A549 (cell line): ENCODE data around the gene SAPCD2. TPM values are rescaled to one million over a fixed set of nuclear protein-coding genes. Genes with fewer than 3 reads are reported as not detected.

Experiments used
- ATAC-seq, 2 experiments: fragments of 200-7000 bp in 1 of 2; fragments of >200 bp in 1 of 2; cut with Nextera tagmentation in 1 of 2; cut with Tn5 transposase in 1 of 2; 3 replicates each; pipeline versions ENCODE4 v1.8.0 to v1.9.1; 2018 to 2020; ENCODE audit warnings: mild to moderate bottlenecking in 1 of 2, moderate library complexity in 1 of 2
- CTCF ChIA-PET: fragments of 300-600 bp; sonication (Branson Sonifier 250); formaldehyde crosslinking; extraction: SDS; loops from one replicate; lab custom pipeline; 2021; ENCODE audit warnings: antibody characterized with exemption, inconsistent platforms; lab: Yijun Ruan, JAX
- POLR2A ChIA-PET: fragments of 350-600 bp; formaldehyde crosslinking; extraction: SDS; loops from one replicate; lab custom pipeline; 2021; ENCODE audit warnings: antibody characterized with exemption, inconsistent platforms; lab: Yijun Ruan, JAX
- DNase-seq, 2 experiments: peaks; one replicate each; pipeline versions ENCODE4 v3.0.0 to v3.0.0-alpha.2; 2011 to 2016; ENCODE audit warnings: low read depth in 1 of 2, low spot score in 1 of 2
- FAIRE-seq: peaks from 2 replicates; lab custom pipeline; 2011; peaks lifted over from hg19 to GRCh38; lab: Jason Lieb, UNC
- H3K27ac ChIP-seq, 2 experiments: fragments of >200 bp; sonication (Bioruptor Twin); formaldehyde crosslinking; 3 replicates each; pipeline ENCODE4 v1.5.1; 2016 to 2017
- H3K4me1 ChIP-seq: fragments of >200 bp; sonication (Bioruptor Twin); formaldehyde crosslinking; 3 replicates; pipeline ENCODE4 v1.6.1; 2016
- H3K4me2 ChIP-seq: fragments of >200 bp; sonication (Bioruptor Twin); formaldehyde crosslinking; 3 replicates; pipeline ENCODE4 v1.6.1; 2016
- H3K4me3 ChIP-seq: fragments of >200 bp; sonication (Bioruptor Twin); formaldehyde crosslinking; 3 replicates; pipeline ENCODE4 v1.5.1; 2016
- H3K9me3 ChIP-seq: fragments of >200 bp; sonication (Bioruptor Twin); formaldehyde crosslinking; 3 replicates; pipeline ENCODE4 v1.6.1; 2016
- ATOH8 ChIP-seq: fragments of 250-450 bp; sonication (Bioruptor Pico); IDR thresholded peaks from 2 replicates; pipeline ENCODE4 v1.5.0; 2020; ENCODE audit warnings: low read depth, mild to moderate bottlenecking, moderate library complexity
- BCL3 ChIP-seq: fragments of >200 bp; sonication (Bioruptor Twin); formaldehyde crosslinking; IDR thresholded peaks from 3 replicates; pipeline ENCODE4 v1.6.1; 2016
- CBX2 ChIP-seq: fragments of 200-600 bp; sonication (generic); IDR thresholded peaks from 2 replicates; pipeline ENCODE4 v1.6.1; 2016; ENCODE audit warnings: low read depth, mild to moderate bottlenecking, borderline replicate concordance
- CHD4 ChIP-seq: fragments of 200-600 bp; sonication (generic); IDR thresholded peaks from 2 replicates; pipeline ENCODE4 v1.6.1; 2016; ENCODE audit warnings: antibody characterized with exemption, mild to moderate bottlenecking, borderline replicate concordance
- EHF ChIP-seq: fragments of 250-450 bp; sonication (Bioruptor Pico); IDR thresholded peaks from 2 replicates; pipeline ENCODE4 v1.5.0; 2020; ENCODE audit warnings: mild to moderate bottlenecking
- EHMT2 ChIP-seq: fragments of 200-600 bp; sonication (generic); IDR thresholded peaks from 2 replicates; pipeline ENCODE4 v1.6.1; 2016; ENCODE audit warnings: antibody characterized with exemption, low read depth, mild to moderate bottlenecking, moderate library complexity
- ELK1 ChIP-seq: fragments of 150-350 bp; IDR thresholded peaks from 2 replicates; pipeline ENCODE4 v1.6.1; 2014; ENCODE audit warnings: low read depth, mild to moderate bottlenecking, low read length
- ESRRA ChIP-seq: fragments of 150-350 bp; IDR thresholded peaks from 2 replicates; pipeline ENCODE4 v1.6.1; 2014; ENCODE audit warnings: mild to moderate bottlenecking, low read length, borderline replicate concordance
- FOSL2 ChIP-seq, 2 experiments: fragments of 450-650 bp in 1 of 2; fragments of >200 bp in 1 of 2; sonication (Bioruptor Twin) in 1 of 2; formaldehyde crosslinking; IDR thresholded peaks; 2 replicates each; pipeline versions ENCODE4 v1.5.0 to v1.6.1; 2016 to 2020; ENCODE audit warnings: mild to moderate bottlenecking in 1 of 2, moderate library complexity in 1 of 2
- FOXS1 ChIP-seq: fragments of 250-450 bp; sonication (Bioruptor Pico); IDR thresholded peaks from 2 replicates; pipeline ENCODE4 v1.5.0; 2020; ENCODE audit warnings: mild to moderate bottlenecking, moderate library complexity
- GATA3 ChIP-seq: IDR thresholded peaks from 2 replicates; pipeline ENCODE4 v1.6.1; 2012; ENCODE audit warnings: borderline replicate concordance
- HDAC2 ChIP-seq: fragments of 200-600 bp; sonication (generic); IDR thresholded peaks from 2 replicates; pipeline ENCODE4 v1.6.1; 2016
- HEYL ChIP-seq: fragments of 250-450 bp; sonication (Bioruptor Pico); IDR thresholded peaks from 2 replicates; pipeline ENCODE4 v1.8.0; 2021; ENCODE audit warnings: mild to moderate bottlenecking, moderate library complexity
- KDM5A ChIP-seq: fragments of 200-600 bp; sonication (generic); IDR thresholded peaks from 2 replicates; pipeline ENCODE4 v1.6.1; 2016; ENCODE audit warnings: antibody characterized with exemption, mild to moderate bottlenecking
- MAZ ChIP-seq: fragments of 150-350 bp; IDR thresholded peaks from 2 replicates; pipeline ENCODE4 v1.6.1; 2014; ENCODE audit warnings: antibody characterized with exemption, low read depth, low read length, borderline replicate concordance
- NPAS2 ChIP-seq: fragments of 250-450 bp; sonication (Bioruptor Pico); IDR thresholded peaks from 2 replicates; pipeline ENCODE4 v1.8.0; 2022; ENCODE audit warnings: mild to moderate bottlenecking, moderate library complexity, borderline replicate concordance
- POLR2AphosphoS2 ChIP-seq: conservative IDR thresholded peaks from 2 replicates; pipeline ENCODE4 v1.6.1; 2012; ENCODE audit warnings: low read length, improper control_type of control experiment, inconsistent platforms
- TFCP2L1 ChIP-seq: fragments of 250-450 bp; sonication (Bioruptor Pico); IDR thresholded peaks from 2 replicates; pipeline ENCODE4 v1.5.0; 2021; ENCODE audit warnings: mild to moderate bottlenecking
- TP53 ChIP-seq: fragments of 250-450 bp; sonication (Bioruptor Pico); IDR thresholded peaks from 2 replicates; pipeline ENCODE4 v1.5.0; 2021; ENCODE audit warnings: mild to moderate bottlenecking, moderate library complexity
- ZC3H11A ChIP-seq: fragments of 450-650 bp; IDR thresholded peaks from 2 replicates; pipeline ENCODE4 v1.6.1; 2014; ENCODE audit warnings: antibody characterized with exemption, mild to moderate bottlenecking
- WGBS: methylation state at CpG from one replicate; pipeline ENCODE4 v1.1.6; 2017; ENCODE audit errors: missing lambda C conversion rate; 5-methylcytosine and 5-hydroxymethylcytosine counted together
- polyA plus RNA-seq, 4 experiments: library from polyadenylated mRNA; depleted of rRNA in 3 of 4; stranded (reverse); fragments of >200 nt; fragmentation: RNase III in 1 of 4; extraction: RNeasy Plus Mini Kit Qiagen cat#74134 plus additional on column Dnase treatment in 1 of 4; gene quantifications; 2 replicates in 3 of 4; 3 replicates in 1 of 4; pipeline ENCODE4 v1.2.3, GENCODE V29; 2011 to 2017
- TF ChIP-seq, protein P1 (sequence below): fragments of >200 bp; sonication (Bioruptor Twin); formaldehyde crosslinking; IDR thresholded peaks from 2 replicates; pipeline ENCODE4 v1.6.1; 2016

The SAPCD2 gene
- polyA plus RNA-seq, 2 of the 4 experiments (the other 2 are of a cell fraction): 6.9 to 14.6 TPM

DNA sequence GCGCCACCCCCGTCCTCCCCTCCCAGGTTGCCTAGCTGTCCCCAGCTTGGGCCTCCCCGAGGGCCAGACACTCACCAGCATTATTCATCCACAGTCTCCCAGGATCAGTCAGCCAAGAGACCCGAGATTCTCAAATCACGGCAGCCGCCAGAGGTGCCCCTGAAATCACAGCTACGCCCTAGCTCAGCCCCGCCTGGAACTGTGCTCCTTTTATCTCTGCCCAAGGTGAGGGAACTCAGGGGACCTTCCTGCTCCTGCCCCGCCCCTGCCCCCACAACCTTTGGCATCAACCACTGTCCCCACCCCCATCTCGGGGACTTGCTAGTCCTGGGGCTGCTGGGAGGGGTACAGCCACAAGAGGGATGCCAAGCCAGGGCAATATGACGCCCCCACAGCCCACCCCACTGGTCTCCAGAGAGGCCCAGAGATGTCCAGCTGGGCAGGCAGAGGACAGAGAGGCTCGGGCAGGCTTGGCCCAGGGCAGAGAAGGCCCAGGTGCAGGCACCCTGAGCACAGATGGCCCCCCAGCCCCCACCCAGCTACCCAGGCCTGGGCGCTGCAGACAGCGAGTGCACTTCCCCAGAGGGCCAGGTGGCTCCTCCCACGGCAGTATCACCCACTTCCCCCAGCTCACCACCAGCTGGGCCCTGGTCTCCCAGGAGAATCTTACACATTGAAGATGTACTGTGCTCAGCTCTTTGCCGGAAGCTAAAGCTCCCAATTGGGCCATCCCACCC, 38.3 kb downstream of the SAPCD2 start, which contains the start of gene FUT7:
Gene FUT7 (minus strand): TSS at position 185 of the 737 bp plus-strand sequence. CDS start 97 bp downstream, at position 88.
- no peak for DNase-seq
- ATAC-seq: no peak
- 72% methylated on average over 9 of the region's 16 CpGs for WGBS
- CTCF ChIA-PET: interaction anchor here (0.8 to 20.4 kb wide), 11 partner anchors 10 to 245 kb away, joined by 3 to 282 read pairs (median 33); partner anchors contain the start of genes C8G, ENTPD2, FBXW5 and LCN12
- H3K4me1 ChIP-seq: peaks cover 32% of the 10 kb centered on the region
- TF ChIP-seq, protein P1, sequence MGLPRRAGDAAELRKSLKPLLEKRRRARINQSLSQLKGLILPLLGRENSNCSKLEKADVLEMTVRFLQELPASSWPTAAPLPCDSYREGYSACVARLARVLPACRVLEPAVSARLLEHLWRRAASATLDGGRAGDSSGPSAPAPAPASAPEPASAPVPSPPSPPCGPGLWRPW: no peak
- TF ChIP-seq NPAS2 (CRISPR knock-in tag) (no peak), TP53 (CRISPR knock-in tag) (no peak), HDAC2 (no peak), FOSL2 (IDR thresholded peaks at IDR 0.05) (no peak), FOSL2 (CRISPR knock-in tag; IDR thresholded peaks at IDR 0.05) (no peak), GATA3 (no peak), ATOH8 (CRISPR knock-in tag) (no peak), TFCP2L1 (CRISPR knock-in tag) (no peak), MAZ (no peak), FOXS1 (no peak), ESRRA (no peak)
- no peak within 1 kb of the TSS for H3K4me2 ChIP-seq
- FAIRE-seq: no peak
- POLR2A ChIA-PET: no interaction called here
- H3K9me3 ChIP-seq: no peaks in the 10 kb centered on the region
- no peak within 1 kb of the TSS for H3K4me3 ChIP-seq
- H3K27ac ChIP-seq: no peak within 1 kb of the TSS

DNA sequence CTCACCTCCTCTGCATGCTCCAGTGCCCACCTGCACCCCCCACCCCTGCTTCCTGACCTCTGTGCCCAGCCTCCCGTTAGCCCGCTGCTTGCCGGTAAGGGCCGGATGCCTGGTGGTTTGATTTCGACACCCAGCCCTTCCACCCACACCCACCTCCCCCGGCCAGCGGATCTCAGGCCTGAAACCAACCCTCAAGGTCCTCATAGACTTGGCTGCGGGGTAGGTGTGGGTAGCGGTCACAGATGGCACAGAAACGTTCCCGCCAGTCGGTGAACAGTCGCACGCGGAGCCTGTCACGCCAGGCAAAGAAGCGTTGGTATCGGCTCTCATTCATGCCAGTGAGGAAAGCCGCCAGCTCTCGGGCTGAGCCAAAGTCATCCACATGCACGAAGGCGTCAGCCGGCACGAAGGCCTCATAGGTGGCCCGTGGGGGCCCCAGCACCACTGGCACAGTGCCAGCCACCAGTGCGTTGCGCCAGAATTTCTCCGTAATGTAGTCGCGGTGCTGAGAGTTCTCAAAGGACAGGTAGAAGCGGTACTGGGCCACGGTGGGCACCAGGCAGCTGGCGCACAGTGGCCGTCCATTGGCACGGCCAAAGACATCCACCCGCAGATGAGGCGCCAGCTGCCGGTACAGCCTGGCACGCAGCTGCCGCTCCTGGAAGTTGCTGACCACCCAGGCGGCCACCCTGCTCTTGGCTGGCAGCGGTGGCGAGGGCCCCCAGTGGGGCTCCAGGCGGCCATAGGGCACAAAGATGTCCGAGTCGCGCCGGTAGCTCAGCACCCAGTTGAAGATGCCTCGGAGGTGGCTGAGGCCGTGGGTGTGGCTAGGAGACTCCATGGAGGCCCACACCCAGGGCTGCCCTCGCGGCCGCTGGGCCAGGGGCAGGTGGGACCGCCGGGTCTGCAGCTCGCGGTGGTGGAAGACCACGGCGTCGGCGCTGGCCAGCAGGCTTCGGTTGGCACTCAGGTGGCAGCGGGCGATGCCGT, 39.5 kb downstream of the SAPCD2 start:
- ATAC-seq (no peak), DNase-seq (no peak), FAIRE-seq (no peak)
- Histone ChIP-seq H3K4me2 (no peak overlapping the region), H3K4me1 (peaks cover 37% of the 10 kb centered on the region), H3K9me3 (no peaks in the 10 kb centered on the region), H3K27ac (no peak overlapping the region), H3K4me3 (no peak overlapping the region)
- ChIA-PET POLR2A (no interaction called here), CTCF (interaction anchor here (0.8 to 20.4 kb wide), 23 partner anchors 6 to 243 kb away, joined by 3 to 282 read pairs (median 12); partner anchors contain the start of genes AJM1, C8G, ENTPD2 and FBXW5)
- TF ChIP-seq EHMT2 (no peak), KDM5A (no peak), ELK1 (no peak), ZC3H11A (no peak), POLR2AphosphoS2 (no peak), BCL3 (no peak), CHD4 (no peak), FOSL2 (IDR thresholded peaks at IDR 0.05) (no peak), FOSL2 (CRISPR knock-in tag; IDR thresholded peaks at IDR 0.05) (no peak), EHF (CRISPR knock-in tag) (no peak), CBX2 (no peak), HEYL (CRISPR knock-in tag) (no peak), FOXS1 (no peak)
- 89% methylated on average over 48 of the region's 65 CpGs for WGBS
